ENCODE results near the gene ANO6.
"Not testable (repeated sequence)": the region's sequence is repeated elsewhere in the genome, so short reads cannot be mapped to it uniquely, and the experiment has no call there.

The ANO6 gene

GRCh38 chr12:45235087-45236025, 19.5 kb downstream of the ANO6 start:
- Histone ChIP-seq H3K27me3 (no peaks in the 10 kb centered on the region), H3K4me1 (no peaks in the 10 kb centered on the region), H3K4me3 (no peak overlapping the region), H3K36me3 (peaks cover 18% of the 10 kb centered on the region), H3K27ac (no peak overlapping the region), H3K4me2 (no peak overlapping the region), H3K9me3 (peaks cover 3% of the 10 kb centered on the region; the same call in 1 of the 2 replicates), H3K9ac (no peak overlapping the region), H4K20me1 (peaks cover 49% of the 10 kb centered on the region)
- TF ChIP-seq Cebpa-rat (IDR thresholded peaks at IDR 0.05) = no peak

GRCh38 chr12:45236383-45236782, 20.5 kb downstream of the ANO6 start:
- not testable (repeated sequence) for H3K4me1 ChIP-seq, H3K4me3 ChIP-seq, H3K9ac ChIP-seq, H3K27me3 ChIP-seq, H3K27ac ChIP-seq, H3K4me2 ChIP-seq, H3K9me3 ChIP-seq
- Histone ChIP-seq H4K20me1 (peaks cover 46% of the 10 kb centered on the region), H3K36me3 (peaks cover 17% of the 10 kb centered on the region)

GRCh38 chr12:45242180-45242579, 26.3 kb downstream of the ANO6 start:
- Histone ChIP-seq H3K9ac (no peak overlapping the region), H3K27ac (no peak overlapping the region), H3K4me3 (no peak overlapping the region), H4K20me1 (peaks cover 33% of the 10 kb centered on the region; the same call in 1 of the 2 replicates), H3K36me3 (peaks cover 24% of the 10 kb centered on the region), H3K4me1 (no peaks in the 10 kb centered on the region), H3K27me3 (no peaks in the 10 kb centered on the region), H3K9me3 (peaks cover 11% of the 10 kb centered on the region), H3K4me2 (no peak overlapping the region)
- TF ChIP-seq Cebpa-rat (IDR thresholded peaks at IDR 0.05) = no peak

GRCh38 chr12:45243963-45244362, 28.1 kb downstream of the ANO6 start:
- Histone ChIP-seq H3K4me2 (no peak overlapping the region), H3K27ac (no peak overlapping the region), H3K27me3 (no peaks in the 10 kb centered on the region), H3K9me3 (peaks cover 13% of the 10 kb centered on the region), H3K4me3 (no peak overlapping the region), H3K9ac (no peak overlapping the region), H4K20me1 (peaks cover 41% of the 10 kb centered on the region; the same call in 1 of the 2 replicates), H3K4me1 (no peaks in the 10 kb centered on the region), H3K36me3 (peaks cover 27% of the 10 kb centered on the region)
- no peak for TF ChIP-seq Cebpa-rat (IDR thresholded peaks at IDR 0.05)

- Histone ChIP-seq H4K20me1 (peaks cover 41% of the 10 kb centered on the region; the same call in 1 of the 2 replicates), H3K27ac (no peak overlapping the region), H3K9me3 (peaks cover 13% of the 10 kb centered on the region), H3K27me3 (no peaks in the 10 kb centered on the region), H3K9ac (no peak overlapping the region), H3K4me2 (no peak overlapping the region), H3K4me3 (no peak overlapping the region), H3K36me3 (peaks cover 27% of the 10 kb centered on the region), H3K4me1 (no peaks in the 10 kb centered on the region)
- TF ChIP-seq Cebpa-rat (IDR thresholded peaks at IDR 0.05) = no peak
Observed at GRCh38 chr12:45244561-45245343, 28.9 kb downstream of the ANO6 start.

GRCh38 chr12:45246236-45246635, 30.3 kb downstream of the ANO6 start:
- Histone ChIP-seq H3K27ac (no peak overlapping the region), H4K20me1 (peaks cover 43% of the 10 kb centered on the region; the same call in 1 of the 2 replicates), H3K9me3 (peaks cover 13% of the 10 kb centered on the region), H3K27me3 (no peaks in the 10 kb centered on the region), H3K36me3 (peaks cover 27% of the 10 kb centered on the region), H3K4me2 (no peak overlapping the region), H3K4me3 (no peak overlapping the region), H3K4me1 (no peaks in the 10 kb centered on the region), H3K9ac (no peak overlapping the region)
- TF ChIP-seq Cebpa-rat (IDR thresholded peaks at IDR 0.05) = no peak

GRCh38 chr12:45247589-45247988, 31.7 kb downstream of the ANO6 start:
- no peak overlapping the region for H3K4me2 ChIP-seq
- peaks cover 18% of the 10 kb centered on the region for H3K36me3 ChIP-seq
- peaks cover 6% of the 10 kb centered on the region; the same call in 1 of the 2 replicates for H3K9me3 ChIP-seq
- H3K9ac ChIP-seq = no peak overlapping the region
- TF ChIP-seq Cebpa-rat (IDR thresholded peaks at IDR 0.05) = no peak
- H4K20me1 ChIP-seq = peaks cover 39% of the 10 kb centered on the region; the same call in 1 of the 2 replicates
- no peaks in the 10 kb centered on the region for H3K27me3 ChIP-seq
- no peaks in the 10 kb centered on the region for H3K4me1 ChIP-seq
- no peak overlapping the region for H3K4me3 ChIP-seq
- no peak overlapping the region for H3K27ac ChIP-seq

- H3K27me3 ChIP-seq = no peaks in the 10 kb centered on the region
- H3K36me3 ChIP-seq = peaks cover 18% of the 10 kb centered on the region
- peaks cover 36% of the 10 kb centered on the region; the same call in 1 of the 2 replicates for H4K20me1 ChIP-seq
- H3K27ac ChIP-seq = no peak overlapping the region
- H3K4me2 ChIP-seq = no peak overlapping the region
- H3K9me3 ChIP-seq = peaks cover 6% of the 10 kb centered on the region; the same call in 1 of the 2 replicates
- TF ChIP-seq Cebpa-rat (IDR thresholded peaks at IDR 0.05) = no peak
- H3K4me3 ChIP-seq = no peak overlapping the region
- H3K9ac ChIP-seq = no peak overlapping the region
- H3K4me1 ChIP-seq = no peaks in the 10 kb centered on the region
Observed at GRCh38 chr12:45248095-45248494, 32.2 kb downstream of the ANO6 start.

- no peak overlapping the region for H3K4me2 ChIP-seq
- H3K9me3 ChIP-seq = no peaks in the 10 kb centered on the region
- H3K27me3 ChIP-seq = no peaks in the 10 kb centered on the region
- H3K27ac ChIP-seq = no peak overlapping the region
- H3K4me1 ChIP-seq = peaks cover 19% of the 10 kb centered on the region
- TF ChIP-seq Cebpa-rat (IDR thresholded peaks at IDR 0.05) = no peak
- no peak overlapping the region for H3K4me3 ChIP-seq
- H4K20me1 ChIP-seq = peaks cover 25% of the 10 kb centered on the region; the same call in 1 of the 2 replicates
- 0 out of 2 replicates have a peak, but pooled peaks cover 5% of the 10 kb centered on the region for H3K36me3 ChIP-seq
- no peak overlapping the region for H3K9ac ChIP-seq
Observed at GRCh38 chr12:45254254-45254653, 38.4 kb downstream of the ANO6 start.
